Measurements from ENCODE around the gene MYT1. TPM values are rescaled to one million over a fixed set of nuclear protein-coding genes. Genes with fewer than 3 reads are reported as not detected.

MYT1 gene
- total and polyA plus RNA-seq, 2 donors (not counting 1 experiment from before 2014, with no cell fraction given) = not detected

DNA sequence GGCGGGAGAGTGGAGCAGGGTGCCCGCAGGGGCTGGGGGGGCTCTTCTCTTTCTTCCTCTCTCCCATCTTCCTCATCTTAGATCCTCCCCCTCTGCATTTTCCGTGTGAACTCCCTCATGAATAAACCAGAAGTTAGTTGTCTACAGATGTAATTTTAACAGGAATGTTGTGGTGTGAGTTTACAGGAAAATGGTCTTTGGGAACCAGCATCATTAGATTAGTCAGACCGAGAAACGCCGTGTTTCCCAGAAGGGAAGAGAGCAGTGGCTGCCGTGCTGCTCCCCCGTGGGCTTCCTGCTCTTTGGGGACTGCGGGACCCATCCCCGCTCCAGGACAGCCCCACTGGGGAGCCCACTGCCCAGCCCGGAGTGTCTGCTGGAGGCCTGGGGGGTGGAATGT, 3.4 kb downstream of the MYT1 start:
- TF ChIP-seq EZH2 (IDR thresholded peaks at IDR 0.05; ENCODE audit: low read length, missing control alignments) = no peak
- no peak for TF ChIP-seq CTCF (conservative IDR thresholded peaks at IDR 0.05 in 1 of 2, IDR thresholded peaks at IDR 0.05 in 1 of 2; ENCODE audit: low read depth in 1 of 2, low read length in 2 of 2)
- Histone ChIP-seq H4K20me1 (ENCODE audit: control insufficient read depth, extremely low read depth, insufficient read depth, low read length) (no peaks in the 10 kb centered on the region), H3K4me3 (replicated peaks in 1 of 4; ENCODE audit: control extremely low read depth in 1 of 4, insufficient read depth in 1 of 4, low read depth in 3 of 4, low read length in 4 of 4) (no peak overlapping the region), H3K27me3 (ENCODE audit: control insufficient read depth, insufficient read depth, low read length) (peaks cover 18% of the 10 kb centered on the region), H3K27ac (ENCODE audit: insufficient read depth, low read length) (no peak overlapping the region), H3K4me2 (ENCODE audit: extremely low read depth, insufficient read depth, low read length) (no peak overlapping the region), H3K36me3 (ENCODE audit: control insufficient read depth, insufficient read depth, low read length) (no peaks in the 10 kb centered on the region), H3K9me3 (ENCODE audit: control insufficient read depth, insufficient read depth, low read depth, low read length) (no peaks in the 10 kb centered on the region), H3K4me1 (ENCODE audit: control insufficient read depth, extremely low read depth, insufficient read depth, low read length) (no peaks in the 10 kb centered on the region), H3K9ac (ENCODE audit: insufficient read depth, low read length) (no peak overlapping the region), H3K79me2 (ENCODE audit: control insufficient read depth, insufficient read depth, low read length) (no peaks in the 10 kb centered on the region), H2AFZ (ENCODE audit: low read length) (no peak overlapping the region)
- no peak for DNase-seq (ENCODE audit: low read depth in 2 of 2)

DNA sequence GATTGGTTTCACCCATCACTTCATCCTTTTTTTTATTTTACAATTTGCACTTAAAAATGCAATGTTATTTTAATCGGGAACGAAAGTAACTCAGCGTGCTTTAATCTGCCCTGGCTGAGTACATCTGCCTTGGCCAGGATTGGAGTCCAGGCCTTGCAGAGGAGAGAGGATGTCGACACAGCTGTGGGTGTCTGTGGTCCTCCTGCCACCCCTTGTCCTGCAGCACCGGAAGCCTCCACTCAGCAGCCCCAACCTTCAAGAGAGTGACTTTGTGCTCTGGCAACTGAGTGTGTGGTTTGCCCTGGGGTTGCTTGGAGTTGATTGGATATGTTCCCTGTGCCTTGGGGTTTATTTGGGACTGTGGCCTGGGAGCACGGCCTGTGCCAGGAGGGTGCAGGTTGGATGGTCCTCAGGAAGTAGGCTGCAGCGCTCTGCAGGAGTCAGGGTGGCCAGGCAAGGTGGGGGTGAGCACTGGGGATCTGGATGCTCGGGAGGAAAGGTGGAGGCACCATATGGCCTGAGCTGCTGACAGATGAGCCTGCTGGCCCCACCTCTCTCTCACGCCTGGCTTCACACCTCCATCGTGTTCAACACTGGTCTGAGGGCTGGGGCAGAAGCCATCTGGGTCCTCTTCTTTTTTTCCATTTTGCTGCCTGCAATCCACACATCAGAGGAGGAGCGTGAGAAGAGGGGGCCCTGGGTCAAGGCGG, 4.3 kb downstream of the MYT1 start:
- Histone ChIP-seq H3K9ac (ENCODE audit: insufficient read depth, low read length) (no peak overlapping the region), H2AFZ (ENCODE audit: low read length) (no peak overlapping the region), H4K20me1 (ENCODE audit: control insufficient read depth, extremely low read depth, insufficient read depth, low read length) (no peaks in the 10 kb centered on the region), H3K4me1 (ENCODE audit: control insufficient read depth, extremely low read depth, insufficient read depth, low read length) (no peaks in the 10 kb centered on the region), H3K9me3 (ENCODE audit: control insufficient read depth, insufficient read depth, low read depth, low read length) (no peaks in the 10 kb centered on the region), H3K79me2 (ENCODE audit: control insufficient read depth, insufficient read depth, low read length) (no peaks in the 10 kb centered on the region), H3K4me2 (ENCODE audit: extremely low read depth, insufficient read depth, low read length) (no peak overlapping the region), H3K36me3 (ENCODE audit: control insufficient read depth, insufficient read depth, low read length) (no peaks in the 10 kb centered on the region), H3K4me3 (replicated peaks in 1 of 4; ENCODE audit: control extremely low read depth in 1 of 4, insufficient read depth in 1 of 4, low read depth in 3 of 4, low read length in 4 of 4) (no peak overlapping the region), H3K27ac (ENCODE audit: insufficient read depth, low read length) (no peak overlapping the region), H3K27me3 (ENCODE audit: control insufficient read depth, insufficient read depth, low read length) (peaks cover 18% of the 10 kb centered on the region)
- peak in 1 of 2 donors; percentile 2 for DNase-seq (ENCODE audit: low read depth in 2 of 2)
- no peak for TF ChIP-seq EZH2 (IDR thresholded peaks at IDR 0.05; ENCODE audit: low read length, missing control alignments)
- no peak for TF ChIP-seq CTCF (conservative IDR thresholded peaks at IDR 0.05 in 1 of 2, IDR thresholded peaks at IDR 0.05 in 1 of 2; ENCODE audit: low read depth in 1 of 2, low read length in 2 of 2)

DNA sequence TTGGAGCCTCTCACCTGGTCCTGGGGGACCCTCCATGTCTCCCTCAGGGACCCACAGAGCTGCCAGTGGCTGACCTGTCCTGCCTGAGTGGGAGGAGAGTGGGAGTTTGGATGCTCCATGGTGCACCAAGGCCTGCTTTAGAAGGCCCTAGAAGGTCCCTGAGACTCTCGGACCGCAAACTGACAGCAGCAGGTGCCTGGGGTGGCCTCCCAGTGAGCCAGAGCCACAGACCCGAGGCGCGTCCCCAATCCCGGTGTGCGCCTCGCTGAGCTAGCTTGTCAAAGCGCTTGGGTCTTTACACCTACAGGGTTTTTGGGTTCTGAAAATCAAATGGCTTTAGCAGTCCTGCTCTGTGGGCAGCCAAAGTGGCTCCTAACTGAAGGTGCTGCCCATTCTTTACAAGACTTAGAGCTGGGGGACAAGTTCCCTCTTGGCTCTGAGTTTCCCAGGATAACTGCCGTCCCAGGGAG, 4.9 kb downstream of the MYT1 start:
- Histone ChIP-seq H3K9ac (ENCODE audit: insufficient read depth, low read length) (no peak overlapping the region), H3K36me3 (ENCODE audit: control insufficient read depth, insufficient read depth, low read length) (no peaks in the 10 kb centered on the region), H3K79me2 (ENCODE audit: control insufficient read depth, insufficient read depth, low read length) (no peaks in the 10 kb centered on the region), H3K27ac (ENCODE audit: insufficient read depth, low read length) (no peak overlapping the region), H3K4me2 (ENCODE audit: extremely low read depth, insufficient read depth, low read length) (no peak overlapping the region), H3K4me1 (ENCODE audit: control insufficient read depth, extremely low read depth, insufficient read depth, low read length) (no peaks in the 10 kb centered on the region), H3K4me3 (replicated peaks in 1 of 4; ENCODE audit: control extremely low read depth in 1 of 4, insufficient read depth in 1 of 4, low read depth in 3 of 4, low read length in 4 of 4) (no peak overlapping the region), H3K27me3 (ENCODE audit: control insufficient read depth, insufficient read depth, low read length) (peaks cover 18% of the 10 kb centered on the region), H3K9me3 (ENCODE audit: control insufficient read depth, insufficient read depth, low read depth, low read length) (no peaks in the 10 kb centered on the region), H4K20me1 (ENCODE audit: control insufficient read depth, extremely low read depth, insufficient read depth, low read length) (no peaks in the 10 kb centered on the region), H2AFZ (ENCODE audit: low read length) (no peak overlapping the region)
- TF ChIP-seq EZH2 (IDR thresholded peaks at IDR 0.05; ENCODE audit: low read length, missing control alignments) = no peak
- TF ChIP-seq CTCF (conservative IDR thresholded peaks at IDR 0.05 in 1 of 2, IDR thresholded peaks at IDR 0.05 in 1 of 2; ENCODE audit: low read depth in 1 of 2, low read length in 2 of 2) = no peak
- no peak for DNase-seq (ENCODE audit: low read depth in 2 of 2)
